ENCODE data around the gene TENM3.

GRCh38 chr4:182684796-182685195, 441.6 kb downstream of the TENM3 start:
- TF ChIP-seq CTCF (IDR thresholded peaks at IDR 0.05) (no peak), ZFX (IDR thresholded peaks at IDR 0.05; ENCODE audit: borderline replicate concordance) (no peak)
